Stromal cell of bone marrow (primary cell): ENCODE data around the gene ALKBH4.
"Not testable (repeated sequence)": the region's sequence is repeated elsewhere in the genome, so short reads cannot be mapped to it uniquely, and the experiment has no call there.

Experiments used
- DNase-seq: peaks from one replicate; pipeline ENCODE4 v3.0.0-alpha.2; 2012; ENCODE audit warnings: low read depth

Gene ALKBH4

DNA sequence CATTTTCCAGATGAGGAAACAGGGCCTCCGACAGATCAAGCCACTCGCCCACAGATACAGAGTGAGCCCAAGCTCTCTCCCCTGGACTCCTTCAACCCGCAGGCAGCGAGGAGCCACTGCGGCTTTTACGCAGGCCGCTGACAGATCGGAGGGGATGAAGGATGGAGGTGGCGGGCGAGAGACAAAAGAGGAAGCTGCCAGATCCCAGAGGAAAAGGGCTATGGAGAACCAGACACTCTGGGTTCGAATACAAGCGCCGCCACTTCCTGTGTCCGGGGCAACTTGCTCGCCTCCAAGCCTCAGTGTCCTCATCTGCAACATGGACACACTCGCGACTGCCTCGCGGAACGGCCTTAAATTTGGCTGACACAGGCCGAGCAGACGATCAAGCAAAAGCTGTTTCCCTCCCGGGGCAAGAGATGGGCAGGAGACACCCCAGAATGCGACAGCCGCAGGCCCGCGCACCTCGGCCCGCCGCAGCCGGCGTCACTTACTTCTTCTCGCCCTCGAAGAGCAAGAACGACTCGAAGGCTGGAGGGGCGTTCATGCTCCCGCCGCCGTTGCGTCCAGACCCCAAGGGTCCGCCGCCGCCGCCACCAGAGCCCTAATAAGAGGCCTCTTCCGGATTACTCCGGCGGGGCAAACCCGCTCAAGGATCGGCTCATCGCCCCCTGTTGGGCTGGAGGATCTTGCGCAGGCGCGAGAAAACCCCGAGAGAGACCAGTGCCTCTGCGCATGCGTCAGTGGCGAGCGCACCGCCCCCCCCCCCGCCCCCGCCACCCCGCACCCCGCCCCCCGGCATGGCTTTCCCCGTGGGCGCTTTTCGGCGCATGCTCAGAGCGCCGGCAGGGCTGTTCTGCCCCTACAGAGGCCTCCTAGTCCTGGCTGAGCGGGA lies 13.9 kb upstream of the ALKBH4 start, which contains the start of gene POLR2J:
TSS of gene POLR2J (minus strand) at position 609 of the 895 bp plus-strand sequence. CDS start at position 547, 62 bp downstream.
- DNase-seq = peak; percentile 34

- not testable (repeated sequence) for DNase-seq
Measured at GRCh38 chr7:102474736-102475435, 10.2 kb upstream of the ALKBH4 start.

GRCh38 chr7:102474116-102474515 lies 9.5 kb upstream of the ALKBH4 start:
- DNase-seq = not testable (repeated sequence)

- DNase-seq = no peak
Measured at GRCh38 chr7:102473271-102473991, 8.8 kb upstream of the ALKBH4 start.

DNA sequence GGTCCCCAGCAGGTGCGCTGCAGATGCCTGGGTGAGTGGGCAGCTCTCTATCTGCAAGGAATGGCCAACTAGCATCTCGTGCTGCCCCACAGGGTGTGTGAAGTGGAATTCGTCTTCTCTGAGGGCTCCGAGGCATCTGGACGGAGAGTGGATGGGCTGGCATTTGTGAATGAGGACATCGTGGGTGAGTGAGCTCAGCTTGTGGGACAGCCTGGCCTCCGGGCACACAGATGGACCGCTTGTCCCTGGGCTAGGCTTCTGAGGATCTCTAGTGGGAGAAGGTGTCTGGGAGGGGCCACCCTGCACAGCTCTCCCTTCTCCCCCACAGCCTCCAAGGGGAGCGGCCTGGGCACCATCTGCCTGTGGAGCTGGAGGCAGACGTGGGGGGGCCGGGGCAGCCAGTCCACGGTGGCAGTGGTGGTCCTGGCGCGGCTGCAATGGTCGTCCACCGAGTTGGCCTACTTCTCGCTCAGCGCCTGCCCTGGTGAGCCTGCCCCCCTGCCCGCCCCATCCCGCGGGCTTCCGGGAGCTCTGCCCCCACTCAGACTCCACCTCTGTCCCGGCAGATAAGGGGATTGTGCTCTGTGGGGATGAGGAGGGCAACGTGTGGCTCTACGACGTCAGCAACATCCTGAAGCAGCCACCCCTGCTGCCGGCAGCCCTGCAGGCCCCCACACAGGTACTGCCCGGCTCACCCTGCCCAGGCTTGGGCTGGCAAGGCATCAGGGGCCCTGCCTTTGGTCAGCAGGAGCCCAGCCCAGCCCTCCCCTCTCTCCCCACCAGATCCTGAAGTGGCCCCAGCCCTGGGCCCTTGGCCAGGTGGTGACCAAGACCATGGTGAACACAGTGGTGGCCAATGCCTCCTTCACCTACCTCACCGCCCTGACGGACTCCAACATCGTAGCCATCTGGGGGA lies 7.7 kb upstream of the ALKBH4 start:
- DNase-seq = no peak

DNA sequence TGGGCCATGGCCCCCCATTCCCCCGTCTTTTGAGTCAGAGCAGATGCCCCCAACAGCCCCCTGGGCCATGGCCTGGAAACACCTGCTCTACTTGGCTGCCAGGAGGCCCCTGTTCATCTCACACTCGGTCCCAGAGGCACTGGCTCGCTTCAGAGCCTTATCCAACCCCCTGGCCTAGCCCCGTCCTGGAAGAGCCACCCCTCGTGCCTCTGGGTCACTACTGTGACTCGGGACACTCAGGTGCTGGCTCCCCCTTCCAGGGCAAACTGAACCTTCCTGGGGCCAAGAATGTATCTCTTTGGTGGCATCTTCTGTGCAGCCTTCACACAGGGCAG lies 7.1 kb upstream of the ALKBH4 start:
- no peak for DNase-seq

GRCh38 chr7:102469972-102470825 lies 5.5 kb upstream of the ALKBH4 start:
- DNase-seq = no peak

GRCh38 chr7:102469351-102469971 lies 4.8 kb upstream of the ALKBH4 start:
- DNase-seq = no peak

GRCh38 chr7:102468478-102469350 lies 4.1 kb upstream of the ALKBH4 start:
- no peak for DNase-seq

GRCh38 chr7:102467581-102468477 lies 3.2 kb upstream of the ALKBH4 start:
- no peak for DNase-seq

DNA sequence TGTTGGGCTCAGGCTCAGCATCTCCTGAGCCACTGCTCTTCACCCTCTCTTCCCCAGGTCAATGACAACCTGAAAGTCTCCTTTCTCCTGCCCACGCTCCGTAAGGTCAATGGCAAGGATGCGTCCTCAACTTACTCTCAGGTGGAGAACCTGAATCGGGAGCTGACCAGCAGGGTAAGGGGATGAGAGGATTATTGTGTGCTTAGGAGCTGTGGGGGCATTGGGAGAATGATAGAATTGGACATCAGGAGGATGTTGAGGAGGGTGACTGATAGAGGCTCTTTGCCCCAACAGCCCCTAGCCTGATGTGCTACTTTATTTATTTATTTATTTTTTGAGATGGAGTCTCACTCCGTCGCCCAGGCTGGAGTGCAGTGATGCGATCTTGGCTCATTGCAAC lies 1.4 kb upstream of the ALKBH4 start:
- no peak for DNase-seq

DNA sequence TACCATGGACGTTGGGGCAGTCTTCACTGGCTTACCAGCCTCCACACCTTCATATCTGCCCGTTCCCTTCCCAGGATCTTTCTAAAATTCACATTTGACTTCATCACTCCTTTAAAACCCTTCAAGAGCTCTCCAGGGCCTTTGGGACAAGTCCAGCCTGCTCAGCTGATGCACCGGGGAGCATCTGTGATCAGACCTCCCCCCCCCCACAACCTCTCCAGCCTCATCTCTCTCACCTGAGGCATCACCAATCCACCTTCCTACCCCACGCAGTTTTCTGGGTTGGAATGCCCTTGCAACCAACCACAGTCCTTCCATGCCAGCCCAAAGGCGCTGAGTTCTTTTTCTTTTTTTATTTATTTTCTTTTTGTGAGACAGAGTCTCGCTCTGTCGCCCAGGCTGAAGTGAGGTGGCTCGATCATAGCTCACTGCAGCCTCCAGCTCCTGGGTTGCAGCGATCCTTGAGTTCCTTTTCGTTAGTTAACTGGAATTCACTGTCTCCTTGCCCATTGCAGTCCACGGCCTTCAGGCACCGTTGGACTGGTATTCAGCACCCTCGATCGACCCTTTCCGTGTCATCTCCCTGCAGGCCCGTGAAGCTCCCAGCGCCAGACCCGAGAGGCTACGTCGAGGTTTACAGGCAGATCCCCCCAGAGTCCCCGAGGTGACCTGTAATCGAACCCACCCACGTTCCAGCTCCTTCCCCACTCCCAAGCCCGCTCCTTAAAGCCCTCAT lies 654 bp downstream of the ALKBH4 start:
- DNase-seq = no peak

DNA sequence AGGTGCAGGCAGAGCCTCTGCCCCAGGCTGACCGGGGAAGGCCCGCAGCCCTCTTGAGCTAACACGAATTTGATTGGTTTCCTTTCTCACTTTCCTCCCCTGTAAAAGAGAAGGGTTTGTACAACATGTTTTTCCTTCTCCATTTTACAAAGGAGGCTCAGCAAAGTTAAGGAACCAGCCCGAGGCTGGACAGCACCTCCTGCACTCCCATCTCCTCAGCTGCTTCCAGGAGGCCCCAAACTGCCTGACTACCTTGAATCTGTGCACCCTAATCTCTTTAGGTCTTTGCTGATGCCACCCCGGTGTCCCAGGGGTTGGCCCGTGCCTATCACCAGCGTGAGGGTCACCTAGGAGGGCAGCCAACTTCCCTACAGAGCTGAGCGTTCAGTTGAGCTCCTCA lies 4.2 kb downstream of the ALKBH4 start:
- no peak for DNase-seq

- DNase-seq = no peak
Measured at GRCh38 chr7:102459221-102459844, 5.3 kb downstream of the ALKBH4 start.

- DNase-seq = no peak
Measured at GRCh38 chr7:102457352-102457924, 7.2 kb downstream of the ALKBH4 start.

DNA sequence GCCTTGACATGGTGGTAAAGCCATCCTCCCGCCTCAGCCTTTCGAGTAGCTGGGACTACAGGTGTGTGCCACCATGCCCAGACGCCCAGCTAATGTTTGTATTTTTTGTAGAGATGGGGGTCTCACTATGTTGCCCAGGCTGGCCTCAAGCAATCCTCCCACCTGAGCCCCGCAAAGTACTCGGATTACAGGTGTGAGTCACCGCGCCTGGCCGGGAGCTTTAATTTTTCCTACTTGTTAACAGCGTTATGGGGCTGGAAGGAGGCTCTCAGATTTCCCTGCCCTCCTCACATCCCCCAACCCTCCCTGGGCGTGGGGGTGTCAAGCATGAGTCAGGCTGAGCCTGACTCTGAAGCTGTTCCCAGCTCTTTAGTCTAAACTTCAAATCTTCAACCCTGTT lies 8.3 kb downstream of the ALKBH4 start:
- no peak for DNase-seq

- DNase-seq = no peak
Measured at GRCh38 chr7:102455596-102455995, 9.1 kb downstream of the ALKBH4 start.
